ACHN (cell line): ENCODE measurements around the gene REXO4.
"Not testable (repeated sequence)": the region's sequence is repeated elsewhere in the genome, so short reads cannot be mapped to it uniquely, and the experiment has no call there.

Experiments used
- DNase-seq: peaks from one replicate; pipeline ENCODE4 v3.0.0-alpha.2; 2015
- in situ Hi-C: cut with HindIII; loops from 2 replicates; pipeline ENCODE4 v1.10.0; 2017; ENCODE audit warnings: low sequenced_read_pairs, low pct_ligation_motif_present, low pct_unique_long_range_greater_than_20kb

The REXO4 gene

GRCh38 chr9:133377721-133378216 lies 40.0 kb downstream of the REXO4 start:
- peak; percentile 54 for DNase-seq
- in situ Hi-C loops = no loop called here

GRCh38 chr9:133377280-133377679 lies 40.5 kb downstream of the REXO4 start:
- in situ Hi-C loops, DNase-seq: not testable (repeated sequence)

GRCh38 chr9:133375724-133376654 lies 41.8 kb downstream of the REXO4 start, which contains the start of the genes STKLD1 and SURF4:
STKLD1 (plus strand) TSS chr9:133376366; CDS start chr9:133376474, 108 bp downstream.
SURF4 (minus strand) TSS chr9:133376060; CDS start chr9:133375969, 91 bp downstream.
- peak; percentile 92 for DNase-seq
- in situ Hi-C loops = no loop called here

- peak; percentile 38 for DNase-seq
- in situ Hi-C loops = no loop called here
These were observed 42.6 kb downstream of the REXO4 start for GRCh38 chr9:133375116-133375723.

GRCh38 chr9:133374612-133375115 lies 43.1 kb downstream of the REXO4 start:
- in situ Hi-C loops = no loop called here
- peak; percentile 21 for DNase-seq

GRCh38 chr9:133372144-133372543 lies 45.7 kb downstream of the REXO4 start:
- in situ Hi-C loops = no loop called here
- no peak for DNase-seq

- DNase-seq = no peak
- in situ Hi-C loops = no loop called here
These were observed 46.5 kb downstream of the REXO4 start for GRCh38 chr9:133371261-133371711.

GRCh38 chr9:133370685-133371084 lies 47.1 kb downstream of the REXO4 start:
- no peak for DNase-seq
- in situ Hi-C loops = no loop called here

GRCh38 chr9:133369933-133370332 lies 47.9 kb downstream of the REXO4 start:
- in situ Hi-C loops = no loop called here
- DNase-seq = no peak

- in situ Hi-C loops = no loop called here
- DNase-seq = no peak
These were observed 48.4 kb downstream of the REXO4 start for GRCh38 chr9:133369422-133369821.

GRCh38 chr9:133368249-133368881 lies 49.4 kb downstream of the REXO4 start:
- DNase-seq = no peak
- in situ Hi-C loops = no loop called here

GRCh38 chr9:133367778-133368177 lies 50.0 kb downstream of the REXO4 start:
- in situ Hi-C loops = no loop called here
- DNase-seq = no peak

GRCh38 chr9:133367221-133367620 lies 50.6 kb downstream of the REXO4 start:
- DNase-seq = no peak
- in situ Hi-C loops = no loop called here

- in situ Hi-C loops = no loop called here
- DNase-seq = no peak
These were observed 51.4 kb downstream of the REXO4 start for GRCh38 chr9:133366435-133366834.

GRCh38 chr9:133362359-133363044 lies 55.3 kb downstream of the REXO4 start:
- DNase-seq = no peak
- in situ Hi-C loops = no loop called here

GRCh38 chr9:133361507-133362092 lies 56.2 kb downstream of the REXO4 start:
- no peak for DNase-seq
- in situ Hi-C loops = no loop called here

- in situ Hi-C loops = no loop called here
- DNase-seq = no peak
These were observed 57.1 kb downstream of the REXO4 start for GRCh38 chr9:133360400-133361393.
